GM21515 (cell line): Measurements from ENCODE around the gene SLC47A1.
"Not testable (repeated sequence)": the region's sequence is repeated elsewhere in the genome, so short reads cannot be mapped to it uniquely, and the experiment has no call there.

Source experiments
- ATAC-seq: cut with Tn5 transposase; IDR thresholded peaks from one replicate; pipeline ENCODE4 v1.9.1; 2021; ENCODE audit not compliant: unreplicated experiment

SLC47A1 gene

DNA sequence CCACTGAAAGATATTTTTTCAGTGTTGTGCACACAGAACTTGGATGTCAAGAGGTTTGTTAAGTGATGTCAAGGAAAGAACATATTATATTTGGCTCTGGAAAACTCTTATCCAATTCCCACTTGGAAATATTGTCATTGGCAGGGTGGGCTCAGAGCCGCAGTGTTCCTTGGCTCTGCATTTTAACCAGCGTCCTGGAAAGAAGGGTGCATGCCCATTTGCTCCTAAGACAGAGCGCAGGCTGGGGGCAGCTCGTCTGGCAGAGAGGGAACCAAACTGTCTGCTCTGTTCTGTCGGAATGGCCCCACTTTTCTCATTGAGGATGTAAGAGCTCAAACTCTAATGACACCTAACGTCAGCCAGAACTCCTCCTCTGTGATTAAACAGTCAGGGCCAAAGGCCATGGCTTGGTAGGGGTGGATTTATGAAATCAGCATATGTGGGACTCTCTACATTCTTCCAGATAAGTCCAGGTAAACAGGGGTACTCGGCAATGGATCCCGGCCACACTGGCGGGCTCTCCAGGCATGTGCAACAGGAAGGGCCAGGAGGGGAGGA, 18.0 kb downstream of the SLC47A1 start:
- no peak for ATAC-seq

DNA sequence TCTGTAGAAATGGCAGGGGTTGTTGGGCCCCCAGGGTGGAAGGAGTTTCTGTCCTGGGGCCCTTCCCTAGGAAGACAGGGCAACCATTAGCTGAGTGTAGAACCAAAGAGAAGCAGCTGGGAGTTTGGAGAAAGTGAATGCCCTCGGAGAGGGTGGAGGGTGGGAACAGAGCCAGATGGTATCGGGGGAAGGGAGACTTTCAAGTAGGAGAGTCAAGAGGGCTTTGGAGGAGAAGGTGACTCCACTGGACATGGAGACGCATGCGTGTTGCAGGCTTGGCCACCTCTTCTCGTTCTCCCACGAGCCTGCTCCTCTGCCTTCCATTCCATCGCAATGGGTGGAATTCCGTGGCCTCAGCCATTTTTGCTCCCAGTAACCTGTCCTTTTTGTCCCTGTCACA, 19.4 kb downstream of the SLC47A1 start:
- ATAC-seq, result no peak

DNA sequence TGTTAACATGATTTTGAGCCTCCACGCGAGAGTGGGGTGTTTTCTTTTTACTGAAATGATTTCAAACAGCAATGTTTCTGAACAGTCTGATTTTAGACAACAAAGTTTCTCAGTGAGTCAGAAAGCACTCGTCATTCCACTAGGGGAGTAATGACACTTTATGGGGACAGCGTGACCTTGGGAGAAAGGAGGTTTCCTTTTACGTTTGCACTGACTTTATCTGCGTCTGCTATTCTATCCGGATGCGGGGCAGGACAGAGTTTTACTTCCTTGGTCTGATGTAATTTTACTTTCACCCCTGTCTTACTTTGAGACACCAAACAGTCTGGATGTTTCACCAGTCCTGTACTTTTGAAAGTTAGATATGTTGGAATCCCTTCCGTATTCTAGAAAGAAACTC, 20.7 kb downstream of the SLC47A1 start:
- ATAC-seq, result no peak

- no peak for ATAC-seq
Measured at GRCh38 chr17:19555746-19556145, 22.1 kb downstream of the SLC47A1 start.

- no peak for ATAC-seq
Measured at GRCh38 chr17:19558946-19559345, 25.3 kb downstream of the SLC47A1 start.

DNA sequence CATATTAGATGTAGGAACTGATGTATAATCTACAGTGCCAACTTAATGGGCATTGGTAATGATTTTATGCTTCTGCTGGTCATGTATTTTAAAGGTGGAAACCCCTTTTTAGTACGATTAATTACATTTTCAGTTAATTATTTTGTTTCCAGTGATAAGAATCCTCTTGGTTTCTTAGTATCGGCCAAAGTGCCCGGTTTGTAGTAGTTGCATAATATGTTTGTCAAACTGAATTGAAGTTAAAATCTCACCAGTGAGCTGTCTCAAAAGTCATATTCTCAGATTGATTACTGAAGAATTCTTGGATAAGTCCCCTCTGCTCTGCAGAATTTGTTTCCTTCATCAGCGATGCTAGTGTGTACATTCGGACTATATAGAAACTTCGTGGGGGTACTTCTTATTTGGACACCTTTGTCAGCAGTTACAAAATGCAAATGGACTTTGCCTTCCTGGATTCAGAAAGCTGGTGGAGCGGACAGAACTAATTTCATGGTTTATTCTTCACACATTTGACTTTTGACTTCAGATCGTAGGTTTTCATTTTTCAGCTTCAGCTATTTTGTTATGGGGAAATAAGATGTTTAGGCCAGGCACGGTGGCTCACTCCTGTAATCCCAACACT, 28.2 kb downstream of the SLC47A1 start:
- ATAC-seq, result no peak

- ATAC-seq, result no peak
Measured at GRCh38 chr17:19565817-19566575, 32.3 kb downstream of the SLC47A1 start.

DNA sequence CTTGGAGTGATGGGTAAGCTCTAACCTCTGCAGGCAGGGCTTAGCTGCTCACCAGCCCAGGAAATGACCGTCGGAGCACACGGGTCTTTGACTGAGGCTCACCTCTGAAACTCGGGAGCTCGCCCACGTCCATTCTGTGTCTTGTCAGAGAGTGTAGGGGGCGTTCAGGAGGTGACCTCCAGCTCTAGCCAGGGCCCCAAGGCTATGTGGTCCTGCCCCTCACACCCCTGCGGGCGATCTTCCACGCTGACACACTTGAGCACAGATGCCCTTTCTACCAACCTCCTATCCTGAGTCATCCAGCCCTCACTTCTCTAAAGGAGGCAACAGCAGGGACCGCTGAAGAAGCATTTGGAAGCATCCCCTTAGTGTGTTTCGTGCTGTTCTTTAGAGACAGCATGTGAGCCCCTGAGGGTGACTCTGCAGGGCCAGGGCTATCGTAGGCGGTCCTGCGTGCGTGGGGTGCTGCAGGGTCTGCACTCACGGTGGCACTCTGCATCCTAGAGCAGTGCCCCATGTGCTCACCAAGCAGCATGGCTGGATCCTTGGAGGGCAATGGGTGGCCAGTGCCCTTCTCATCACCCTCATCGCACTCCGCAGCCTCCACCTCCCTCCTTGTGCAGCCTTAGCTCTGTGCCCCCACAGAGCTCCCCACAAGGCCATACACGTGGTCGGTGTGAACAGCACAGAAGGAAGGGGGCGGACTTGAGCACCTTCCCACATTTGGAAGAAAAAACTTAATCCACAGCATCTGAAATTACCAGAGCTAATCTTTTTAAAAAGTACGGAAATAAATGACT, 33.8 kb downstream of the SLC47A1 start:
- ATAC-seq, result no peak

DNA sequence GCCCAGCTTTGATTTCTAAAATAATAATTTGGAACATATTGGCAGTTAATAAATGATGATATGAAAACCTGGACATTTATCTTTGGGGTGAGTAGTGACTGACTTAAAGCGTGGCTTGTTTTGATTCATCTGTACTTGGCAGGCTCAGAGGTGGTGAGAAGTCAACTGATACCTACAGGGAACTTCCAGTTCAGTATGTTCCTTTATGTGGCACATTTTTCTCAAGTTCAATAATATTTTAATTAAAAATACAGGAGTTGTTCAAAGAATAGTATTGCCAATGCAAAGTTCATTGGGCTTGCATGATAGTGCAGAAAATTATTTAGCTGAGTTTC, 34.3 kb downstream of the SLC47A1 start:
- ATAC-seq, result no peak

- no peak for ATAC-seq
Measured at GRCh38 chr17:19569785-19570543, 36.3 kb downstream of the SLC47A1 start.

- ATAC-seq, result no peak
Measured at GRCh38 chr17:19570544-19571062, 36.9 kb downstream of the SLC47A1 start.

DNA sequence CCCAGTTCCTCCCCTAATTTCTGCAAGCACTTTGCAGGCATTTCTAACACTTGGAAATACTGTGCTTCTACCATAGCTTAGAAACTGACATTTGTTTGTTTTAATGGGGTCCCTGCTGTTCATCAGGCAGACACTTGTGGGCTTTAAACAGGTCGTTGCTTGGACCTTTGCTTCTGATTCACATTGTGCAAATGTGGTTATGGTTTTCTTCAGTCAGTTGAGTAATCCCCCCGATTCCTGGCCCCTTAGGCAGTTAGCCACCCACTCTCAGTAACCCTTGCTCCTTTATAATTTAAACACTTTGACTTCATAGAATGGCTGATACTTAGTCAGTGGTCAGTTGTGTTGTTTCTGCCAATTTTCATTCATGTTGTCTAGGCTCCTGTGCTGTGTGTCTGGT, 39.4 kb downstream of the SLC47A1 start:
- ATAC-seq, result no peak

- no peak for ATAC-seq
Measured at GRCh38 chr17:19574956-19575355, 41.3 kb downstream of the SLC47A1 start.

- ATAC-seq, result no peak
Measured at GRCh38 chr17:19578545-19578944, 44.9 kb downstream of the SLC47A1 start.

DNA sequence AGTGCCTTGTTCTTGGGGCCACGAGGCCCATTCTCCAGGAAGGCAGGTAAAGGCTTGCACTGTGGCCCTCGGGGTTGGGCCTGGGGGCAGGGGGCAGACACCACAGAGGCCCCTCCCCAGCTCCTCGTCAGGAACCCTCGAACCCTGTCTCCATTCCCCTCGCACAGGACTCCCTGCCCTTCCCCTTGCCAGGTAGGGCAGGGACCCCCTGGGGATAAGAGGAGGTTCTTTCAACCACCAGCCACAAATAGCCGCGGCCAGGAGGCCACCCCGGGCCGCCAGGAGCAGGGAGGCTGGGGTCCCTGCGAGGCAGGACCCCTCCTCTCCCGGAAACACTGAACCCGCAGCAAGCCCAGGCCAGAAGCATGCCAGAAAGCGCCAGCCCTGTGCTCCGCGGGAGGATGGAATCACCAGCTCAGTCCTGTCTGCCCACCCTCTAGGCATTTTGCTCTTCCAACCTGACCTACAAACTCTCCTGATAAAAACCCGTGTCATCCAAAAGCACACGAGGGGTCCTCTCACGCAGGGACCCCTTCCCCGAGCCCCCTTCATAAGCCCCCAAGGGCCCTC, 45.6 kb downstream of the SLC47A1 start:
- no peak for ATAC-seq

DNA sequence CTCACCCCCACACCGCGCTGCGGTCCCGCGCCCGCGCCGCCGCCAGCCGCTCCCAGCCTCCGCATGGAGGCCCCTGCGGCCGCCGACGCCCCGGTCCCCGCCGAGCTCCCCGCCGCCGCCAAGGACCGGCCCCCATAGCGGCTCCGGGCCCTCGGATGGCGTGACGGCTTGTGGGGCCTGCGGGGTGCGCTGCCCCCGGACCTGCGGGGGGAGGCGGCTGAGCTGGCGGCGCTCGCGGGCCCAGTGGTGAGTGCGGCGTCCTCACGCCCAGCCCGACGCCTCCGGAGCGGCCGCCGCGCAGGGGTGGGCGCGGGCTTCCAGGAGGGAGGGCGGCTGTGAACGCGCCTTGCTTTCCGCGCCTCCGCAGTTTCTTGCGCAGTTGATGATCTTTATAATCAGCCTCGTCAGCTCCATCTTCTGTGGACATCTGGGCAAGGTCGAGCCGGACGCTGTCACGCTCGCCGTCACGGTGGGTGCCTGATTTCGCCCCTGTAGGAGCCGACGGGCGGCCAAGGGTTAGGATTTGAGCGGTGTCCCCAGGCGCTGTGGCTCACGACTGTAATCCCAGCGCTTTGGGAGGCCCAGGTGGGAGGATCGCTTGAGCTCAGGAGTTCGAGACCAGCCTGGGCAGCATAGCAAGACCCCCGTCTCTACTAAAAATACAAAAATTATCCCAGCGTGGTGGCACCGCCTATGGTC, 46.4 kb downstream of the SLC47A1 start:
- ATAC-seq, result no peak

GRCh38 chr17:19580566-19580920, 46.9 kb downstream of the SLC47A1 start:
- ATAC-seq, result not testable (repeated sequence)

DNA sequence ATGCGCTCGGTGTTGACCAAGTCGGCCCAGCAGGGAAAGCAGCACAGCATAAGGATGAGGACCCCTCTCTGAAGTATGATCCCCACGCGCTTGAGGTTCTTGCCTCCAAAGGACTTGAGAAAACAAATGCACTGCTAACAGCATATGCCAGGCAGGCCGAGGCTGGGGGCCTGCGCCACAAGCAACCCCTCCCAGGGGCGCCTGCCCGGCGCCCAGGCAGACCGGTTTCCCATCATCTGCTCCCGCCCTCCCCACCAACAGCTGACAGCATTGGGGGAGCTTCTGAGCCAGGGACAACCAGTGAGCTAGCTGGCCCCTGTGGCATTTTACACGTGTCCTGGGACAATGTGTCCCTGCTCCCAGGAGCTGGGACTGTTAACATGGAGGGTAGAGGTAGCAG, 48.5 kb downstream of the SLC47A1 start:
- not testable (repeated sequence) for ATAC-seq

DNA sequence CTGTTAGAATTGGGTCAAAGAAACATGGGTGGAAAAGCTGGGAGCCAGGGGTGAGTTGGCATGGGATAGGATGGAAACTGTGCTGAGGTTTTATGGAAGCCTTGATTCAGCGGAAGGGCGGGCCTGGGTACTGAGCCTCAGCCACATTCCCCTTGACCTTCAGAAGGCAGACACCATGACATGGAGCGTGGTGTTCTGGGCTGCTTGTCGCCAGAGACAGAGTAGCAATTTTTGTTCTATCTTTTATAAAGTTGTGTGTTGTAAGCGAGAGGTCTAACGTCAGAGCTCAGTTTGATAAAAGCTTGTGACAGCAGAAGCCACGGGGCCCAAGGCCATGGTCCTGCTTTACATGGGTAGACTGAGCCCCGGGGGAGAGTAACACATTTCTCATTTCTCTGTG, 50.2 kb downstream of the SLC47A1 start:
- ATAC-seq, result no peak

- no peak for ATAC-seq
Measured at GRCh38 chr17:19590451-19590850, 56.8 kb downstream of the SLC47A1 start.
